Activated CD4-positive, alpha-beta memory T cell treated with anti-CD3 and anti-CD28 coated beads for 36 hours (primary cell): Measurements from ENCODE around the gene SFN. TPM values are rescaled to one million over a fixed set of nuclear protein-coding genes. Genes with fewer than 3 reads are reported as not detected.
"Not testable (repeated sequence)": the region's sequence is repeated elsewhere in the genome, so short reads cannot be mapped to it uniquely, and the experiment has no call there.

ENCODE experiments used
- CTCF ChIA-PET: fragments of 350-600 bp; sonication (Branson Sonifier 250); formaldehyde crosslinking; loops from one replicate; lab custom pipeline; 2021; ENCODE audit warnings: antibody characterized with exemption, inconsistent platforms; lab: Charles Lee
- POLR2A ChIA-PET: fragments of 350-600 bp; sonication (Branson Sonifier 250); formaldehyde crosslinking; loops from one replicate; lab custom pipeline; 2021; ENCODE audit warnings: antibody characterized with exemption; lab: Charles Lee
- DNase-seq: peaks from one replicate; pipeline ENCODE4 v3.0.0-alpha.2; 2020
- H3K27ac Mint-ChIP-seq: one replicate; pipeline ENCODE4 v1.8.0; 2021; ENCODE audit warnings: mixed read lengths
- H3K27me3 Mint-ChIP-seq: one replicate; pipeline ENCODE4 v1.8.0; 2021; ENCODE audit warnings: mixed read lengths
- H3K36me3 Mint-ChIP-seq: one replicate; pipeline ENCODE4 v1.8.0; 2021; ENCODE audit warnings: mixed read lengths
- H3K4me1 Mint-ChIP-seq: one replicate; pipeline ENCODE4 v1.8.0; 2021; ENCODE audit warnings: low read depth, mixed read lengths
- H3K4me3 Mint-ChIP-seq: one replicate; pipeline ENCODE4 v1.8.0; 2021; ENCODE audit warnings: mild to moderate bottlenecking, mixed read lengths
- H3K9me3 Mint-ChIP-seq: one replicate; pipeline ENCODE4 v1.8.0; 2021; ENCODE audit warnings: mixed read lengths
- intact Hi-C: fragments of 100-400 bp; cut with micrococcal nuclease; formaldehyde crosslinking; loops from one replicate; pipeline ENCODE4 v1.15.1; 2023
- total RNA-seq, 2 experiments: library from RNA; stranded (reverse); gene quantifications; one replicate each; pipeline ENCODE4 v1.2.3, GENCODE V29; 2021

Gene SFN
- total RNA-seq, 2 experiments from 2014 or later: 0.95 to 1.5 TPM

DNA sequence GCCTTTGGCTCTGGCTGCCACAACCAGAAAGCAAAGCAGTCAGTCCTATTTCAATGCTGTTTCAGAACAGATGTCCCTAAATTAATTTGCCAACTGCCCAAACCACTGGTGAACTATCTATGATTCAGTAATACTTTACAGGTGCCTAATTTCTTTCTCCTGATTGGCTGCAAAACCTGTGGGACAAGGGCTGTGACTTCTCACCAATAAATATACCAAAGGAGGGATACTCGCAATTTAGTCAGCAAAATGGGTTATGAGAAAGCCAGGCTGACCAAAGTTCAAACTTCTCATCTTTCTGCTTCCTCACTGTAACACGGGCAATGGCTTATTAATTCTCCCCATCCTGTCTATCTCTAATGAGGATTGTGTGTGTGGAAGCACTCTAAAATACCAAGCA, 14.4 kb downstream of the SFN start:
- CTCF ChIA-PET: interaction anchor here (0.7 to 5.0 kb wide), 9 partner anchors 10 to 88 kb away, joined by 3 to 29 read pairs (median 4); partner anchors contain the start of gene GPATCH3
- H3K27me3 Mint-ChIP-seq: no peaks in the 10 kb centered on the region

DNA sequence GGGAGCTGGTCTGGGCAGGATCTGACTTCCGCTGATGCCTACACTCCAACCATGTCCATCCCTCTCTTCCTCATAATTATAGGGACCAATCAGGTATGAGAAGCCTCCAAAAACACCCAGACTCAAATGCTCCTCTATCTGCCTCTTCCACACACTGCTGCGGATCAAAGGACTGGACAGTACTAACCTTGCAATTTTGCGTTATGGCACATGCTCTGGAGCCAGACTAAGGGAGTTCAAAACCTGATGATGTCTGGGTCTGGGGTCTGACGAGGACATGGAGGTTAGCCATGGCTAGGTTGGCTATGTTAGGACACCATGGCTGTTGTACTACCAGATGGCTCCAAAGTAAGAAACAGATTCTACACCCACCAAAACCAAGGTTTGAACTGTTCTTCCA, 16.8 kb downstream of the SFN start:
- H3K4me1 Mint-ChIP-seq: no peaks in the 10 kb centered on the region
- H3K9me3 Mint-ChIP-seq: no peaks in the 10 kb centered on the region
- POLR2A ChIA-PET: interaction anchor here (0.6 kb wide), 1 partner anchor 15 kb away, joined by 3 read pairs; no protein-coding TSS in a partner anchor
- intact Hi-C loops: loop anchor here (2.0 kb wide), 3 partner anchors 69 to 277 kb away; no protein-coding TSS in a partner anchor
- no peaks in the 10 kb centered on the region for H3K27me3 Mint-ChIP-seq
- no peak overlapping the region for H3K27ac Mint-ChIP-seq
- DNase-seq: no peak
- peaks cover 28% of the 10 kb centered on the region for H3K36me3 Mint-ChIP-seq
- H3K4me3 Mint-ChIP-seq: no peak overlapping the region
- CTCF ChIA-PET: interaction anchor here (1.2 to 5.0 kb wide), 5 partner anchors 10 to 278 kb away, joined by 6 to 29 read pairs (median 16); partner anchors contain the start of gene GPN2

More for the DNA sequence above, 14.4 kb downstream of the SFN start:
- peaks cover 7% of the 10 kb centered on the region for H3K36me3 Mint-ChIP-seq
- intact Hi-C loops: no loop called here
- DNase-seq: no peak
- no peak overlapping the region for H3K4me3 Mint-ChIP-seq
- H3K9me3 Mint-ChIP-seq: no peaks in the 10 kb centered on the region
- POLR2A ChIA-PET: no interaction called here
- H3K4me1 Mint-ChIP-seq: no peaks in the 10 kb centered on the region
- H3K27ac Mint-ChIP-seq: no peak overlapping the region

DNA sequence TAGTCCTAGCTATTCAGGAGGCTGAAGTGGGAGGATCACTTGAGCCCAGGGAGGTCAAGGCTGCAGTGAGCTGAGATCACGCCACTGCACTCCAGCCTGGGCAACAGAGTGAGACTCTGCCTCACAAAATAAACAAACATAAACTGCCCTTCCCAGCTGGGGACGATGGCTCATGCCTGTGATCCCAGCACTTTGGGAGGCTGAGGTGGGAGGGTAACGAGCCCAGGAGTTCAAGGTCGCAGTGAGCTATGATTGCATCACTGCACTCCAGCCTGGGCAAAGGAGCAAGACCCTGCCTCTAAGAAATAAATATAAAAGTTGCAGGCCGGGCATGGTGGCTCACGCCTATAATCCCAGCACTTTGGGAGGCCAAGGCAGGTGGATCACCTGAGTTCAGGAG, 18.7 kb downstream of the SFN start:
- DNase-seq, H3K27ac Mint-ChIP-seq, H3K4me3 Mint-ChIP-seq, H3K9me3 Mint-ChIP-seq, intact Hi-C loops, H3K27me3 Mint-ChIP-seq, H3K4me1 Mint-ChIP-seq: not testable (repeated sequence)
- ChIA-PET CTCF (interaction anchor here (0.9 to 5.0 kb wide), 6 partner anchors 10 to 279 kb away, joined by 3 to 28 read pairs (median 4); no protein-coding TSS in a partner anchor), POLR2A (interaction anchor here (0.9 kb wide), 1 partner anchor 8 kb away, joined by 3 read pairs; the partner anchor contains the start of gene GPN2)
- peaks cover 37% of the 10 kb centered on the region for H3K36me3 Mint-ChIP-seq

DNA sequence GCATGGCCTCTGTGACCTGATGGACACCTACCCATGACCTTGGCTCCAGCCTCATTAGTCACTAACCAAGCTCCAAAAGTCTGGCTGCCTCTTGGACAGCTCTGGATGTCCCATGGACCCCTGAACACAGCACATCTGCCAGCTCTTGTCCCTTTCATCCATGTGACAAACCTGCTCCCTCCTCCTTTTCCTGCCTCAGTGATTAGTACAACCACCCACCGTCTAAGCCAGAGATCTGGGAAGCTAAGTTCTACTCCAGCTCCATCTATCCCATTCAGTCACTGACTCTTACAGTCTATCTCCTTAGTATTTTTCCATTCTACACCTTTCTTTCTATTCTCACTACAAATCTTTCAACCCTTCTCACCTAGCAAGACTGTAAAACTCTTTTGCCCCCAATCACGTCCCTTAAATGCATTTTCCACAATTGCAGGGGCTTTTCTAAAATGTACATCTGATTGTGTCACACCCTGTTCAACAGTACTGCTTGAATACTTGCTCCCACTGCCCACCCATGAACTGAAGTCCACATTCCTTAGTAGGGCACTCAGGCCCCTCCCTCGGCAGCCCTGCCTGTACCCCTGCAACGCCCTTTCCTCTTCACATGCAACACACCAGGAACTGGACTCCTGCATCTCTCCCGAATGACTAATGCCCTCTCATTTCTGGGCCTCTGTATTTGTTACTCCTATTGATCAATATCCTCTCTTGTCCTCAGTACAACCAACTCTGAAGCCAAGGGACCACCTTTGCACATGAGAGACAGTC, 19.9 kb downstream of the SFN start:
- intact Hi-C loops: no loop called here
- H3K27ac Mint-ChIP-seq: no peak overlapping the region
- no peak for DNase-seq
- H3K36me3 Mint-ChIP-seq: peaks cover 43% of the 10 kb centered on the region
- no peaks in the 10 kb centered on the region for H3K9me3 Mint-ChIP-seq
- no peaks in the 10 kb centered on the region for H3K27me3 Mint-ChIP-seq
- H3K4me3 Mint-ChIP-seq: no peak overlapping the region
- CTCF ChIA-PET: interaction anchor here (0.7 to 1.4 kb wide), 2 partner anchors 279 to 281 kb away, joined by 3 read pairs; no protein-coding TSS in a partner anchor
- POLR2A ChIA-PET: no interaction called here
- H3K4me1 Mint-ChIP-seq: peaks cover 7% of the 10 kb centered on the region

DNA sequence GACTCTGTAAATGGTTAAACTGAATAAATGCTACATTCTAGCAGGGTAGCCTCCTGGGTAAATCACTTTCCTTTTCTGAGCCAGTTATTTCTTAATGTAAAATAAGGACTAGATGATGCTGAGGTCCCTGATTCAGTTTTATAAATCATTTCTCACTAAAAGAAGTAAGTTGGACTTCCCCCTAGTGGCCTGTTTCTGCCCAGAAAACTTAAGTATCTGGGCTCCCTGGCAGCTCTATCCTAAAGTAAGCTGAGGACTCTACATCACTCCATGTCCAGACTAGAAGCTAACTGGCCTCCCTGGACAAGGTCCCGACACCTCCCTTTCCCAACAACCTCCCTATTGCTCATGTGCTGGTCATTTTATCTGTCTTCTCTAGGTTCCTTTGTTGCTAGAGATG, 24.2 kb downstream of the SFN start:
- intact Hi-C loops: no loop called here
- DNase-seq: no peak
- no peak overlapping the region for H3K27ac Mint-ChIP-seq
- ChIA-PET CTCF (interaction anchor here (0.7 to 1.8 kb wide), 15 partner anchors 8 to 285 kb away, joined by 3 to 10 read pairs (median 4); partner anchors contain the start of genes GPATCH3 and NUDC), POLR2A (interaction anchor here (0.6 to 1.1 kb wide), 3 partner anchors 22 to 785 kb away, joined by 3 to 4 read pairs (median 4); no protein-coding TSS in a partner anchor)
- H3K4me1 Mint-ChIP-seq: peaks cover 34% of the 10 kb centered on the region
- H3K4me3 Mint-ChIP-seq: no peak overlapping the region
- no peaks in the 10 kb centered on the region for H3K27me3 Mint-ChIP-seq
- H3K36me3 Mint-ChIP-seq: peaks cover 50% of the 10 kb centered on the region
- H3K9me3 Mint-ChIP-seq: no peaks in the 10 kb centered on the region

DNA sequence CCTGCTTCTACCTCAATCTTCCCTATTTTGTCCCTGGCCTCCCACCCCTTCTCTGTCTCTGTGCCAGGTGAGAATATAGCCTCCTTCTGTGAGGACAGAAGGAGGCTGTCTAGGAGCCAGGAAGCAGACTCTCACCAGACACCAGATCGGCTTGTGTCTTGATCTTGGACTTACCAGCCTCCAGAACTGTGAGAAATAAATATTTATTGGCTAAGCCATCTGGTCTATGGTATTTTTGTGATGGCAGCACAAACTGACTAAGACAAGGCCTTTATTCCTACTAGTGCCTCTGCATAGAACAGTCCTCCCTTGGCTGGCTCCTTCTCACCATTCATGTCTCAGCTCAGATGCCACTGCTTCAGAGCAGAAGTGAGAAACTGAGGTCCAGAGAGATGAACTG, 25.3 kb downstream of the SFN start:
- H3K27me3 Mint-ChIP-seq: no peaks in the 10 kb centered on the region
- H3K4me3 Mint-ChIP-seq: peak overlapping the region; percentile 90
- H3K9me3 Mint-ChIP-seq: no peaks in the 10 kb centered on the region
- peaks cover 34% of the 10 kb centered on the region for H3K4me1 Mint-ChIP-seq
- peaks cover 44% of the 10 kb centered on the region for H3K36me3 Mint-ChIP-seq
- ChIA-PET POLR2A (interaction anchor here (0.7 to 2.8 kb wide), 3 partner anchors 23 to 388 kb away, joined by 3 to 28 read pairs (median 5); no protein-coding TSS in a partner anchor), CTCF (interaction anchor here (0.9 to 1.8 kb wide), 6 partner anchors 9 to 445 kb away, joined by 3 to 7 read pairs (median 4); partner anchors contain the start of gene GPATCH3)
- intact Hi-C loops: no loop called here
- no peak for DNase-seq
- peak overlapping the region; percentile 85 for H3K27ac Mint-ChIP-seq

DNA sequence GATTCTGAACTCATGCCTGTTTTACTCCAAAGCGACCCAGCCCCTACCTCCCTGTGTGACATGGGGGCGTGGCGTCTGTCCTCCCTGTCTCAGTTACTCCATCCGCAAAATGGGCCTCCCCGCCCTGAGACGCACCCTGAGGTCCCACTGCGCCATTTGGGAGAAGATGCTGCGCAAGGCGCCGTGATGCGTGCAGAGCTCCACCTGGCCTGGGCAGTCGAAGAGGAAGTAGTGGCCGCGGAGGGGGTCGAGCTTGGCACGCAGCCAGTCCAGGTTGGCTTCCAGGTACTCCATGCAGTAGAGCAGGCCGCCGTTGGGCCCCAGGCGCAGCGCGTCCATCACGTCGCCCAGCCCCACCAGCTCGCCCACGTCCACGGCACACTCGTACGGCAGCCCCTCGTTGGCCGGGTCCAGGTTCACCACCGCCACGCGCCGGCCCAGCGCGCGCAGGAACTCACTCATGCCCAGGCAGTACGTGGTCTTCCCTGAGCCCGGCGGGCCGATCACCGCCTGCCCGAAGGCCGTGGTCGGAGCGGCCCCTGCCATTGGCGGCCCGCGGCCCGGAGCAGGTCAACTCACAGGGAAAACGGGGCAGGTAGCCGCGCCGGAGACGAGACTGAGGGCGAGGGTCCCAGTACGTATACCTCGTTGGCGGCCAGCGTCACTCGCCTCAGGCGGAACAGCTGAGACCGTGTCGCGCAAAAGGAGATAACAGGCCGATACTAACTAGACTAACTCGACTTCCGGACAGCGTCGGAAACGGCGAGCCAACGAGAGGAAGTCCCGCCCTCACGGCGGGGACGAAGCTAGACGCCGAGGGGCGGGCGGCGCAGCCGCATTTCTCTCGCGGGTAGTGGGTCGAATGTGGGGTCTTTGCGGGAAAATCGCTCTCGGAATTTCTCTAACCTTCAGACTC, 26.9 kb downstream of the SFN start, which contains the start of gene GPN2:
TSS of gene GPN2 (minus strand) at position 733 of the 916 bp plus-strand sequence. CDS start at position 546, 187 bp downstream.
- ChIA-PET CTCF (interaction anchor here (0.6 to 1.9 kb wide), 10 partner anchors 10 to 352 kb away, joined by 3 to 15 read pairs (median 4); partner anchors contain the start of gene GPATCH3), POLR2A (interaction anchor here (0.6 to 2.8 kb wide), 9 partner anchors 8 to 389 kb away, joined by 3 to 33 read pairs (median 4); partner anchors contain the start of genes GPATCH3 and NUDC)
- peak within 1 kb of the TSS; percentile 90 for H3K4me3 Mint-ChIP-seq
- no peaks in the 10 kb centered on the region for H3K9me3 Mint-ChIP-seq
- H3K27ac Mint-ChIP-seq: peak within 1 kb of the TSS; percentile 85
- peaks cover 37% of the 10 kb centered on the region for H3K36me3 Mint-ChIP-seq
- intact Hi-C loops: no loop called here
- peak; percentile 86 for DNase-seq
- no peaks in the 10 kb centered on the region for H3K27me3 Mint-ChIP-seq
- peaks cover 36% of the 10 kb centered on the region for H3K4me1 Mint-ChIP-seq

DNA sequence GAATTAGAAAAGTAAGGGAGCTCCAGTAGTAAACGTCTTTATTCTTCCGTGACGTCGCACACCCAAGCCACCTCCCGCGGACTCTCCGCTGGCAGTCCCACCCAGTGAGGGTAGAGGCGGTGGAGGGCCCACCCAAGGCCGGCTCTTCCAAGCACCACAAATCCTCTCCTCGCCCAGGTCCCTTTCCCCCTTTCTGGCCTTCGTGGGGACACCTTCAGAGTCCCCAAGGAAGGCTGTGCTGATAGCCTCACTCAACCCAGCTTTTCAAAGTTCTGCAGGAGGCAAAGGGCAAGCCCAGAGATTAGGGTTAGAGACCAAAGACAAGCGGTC, 27.5 kb downstream of the SFN start:
- H3K9me3 Mint-ChIP-seq: no peaks in the 10 kb centered on the region
- DNase-seq: no peak
- intact Hi-C loops: no loop called here
- H3K4me1 Mint-ChIP-seq: peaks cover 35% of the 10 kb centered on the region
- ChIA-PET CTCF (interaction anchor here (0.6 to 1.9 kb wide), 10 partner anchors 10 to 352 kb away, joined by 3 to 15 read pairs (median 4); partner anchors contain the start of gene GPATCH3), POLR2A (interaction anchor here (0.6 to 2.8 kb wide), 6 partner anchors 9 to 197 kb away, joined by 3 to 33 read pairs (median 4); partner anchors contain the start of gene GPATCH3)
- peak overlapping the region; percentile 90 for H3K4me3 Mint-ChIP-seq
- peak overlapping the region; percentile 85 for H3K27ac Mint-ChIP-seq
- H3K36me3 Mint-ChIP-seq: peaks cover 32% of the 10 kb centered on the region
- no peaks in the 10 kb centered on the region for H3K27me3 Mint-ChIP-seq

DNA sequence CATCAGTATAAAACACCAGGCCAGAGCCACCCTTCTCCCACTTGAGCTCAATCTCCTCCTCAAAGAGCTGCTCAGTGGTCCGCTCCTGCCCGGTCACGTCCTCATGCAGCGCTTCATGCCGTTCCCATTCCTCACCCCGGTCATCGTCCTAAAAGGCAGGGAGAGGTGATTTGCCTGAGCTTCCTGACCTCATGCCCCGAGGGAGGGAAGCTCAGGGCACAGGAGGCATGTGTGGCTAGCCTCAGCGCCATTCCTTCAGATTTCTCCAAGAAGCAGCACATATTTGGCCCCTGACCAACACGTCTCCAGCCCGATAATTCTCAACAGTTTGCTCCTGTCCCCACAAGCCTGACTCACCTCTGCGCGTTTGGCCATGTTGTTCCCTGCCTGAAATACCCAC, 31.3 kb downstream of the SFN start:
- ChIA-PET POLR2A (no interaction called here), CTCF (interaction anchor here (1.4 kb wide), 1 partner anchor 292 kb away, joined by 3 read pairs; no protein-coding TSS in a partner anchor)
- Mint-ChIP-seq H3K36me3 (peaks cover 17% of the 10 kb centered on the region), H3K27ac (no peak overlapping the region), H3K9me3 (no peaks in the 10 kb centered on the region), H3K4me1 (peaks cover 26% of the 10 kb centered on the region), H3K4me3 (no peak overlapping the region), H3K27me3 (no peaks in the 10 kb centered on the region)
- DNase-seq: no peak
- intact Hi-C loops: no loop called here

DNA sequence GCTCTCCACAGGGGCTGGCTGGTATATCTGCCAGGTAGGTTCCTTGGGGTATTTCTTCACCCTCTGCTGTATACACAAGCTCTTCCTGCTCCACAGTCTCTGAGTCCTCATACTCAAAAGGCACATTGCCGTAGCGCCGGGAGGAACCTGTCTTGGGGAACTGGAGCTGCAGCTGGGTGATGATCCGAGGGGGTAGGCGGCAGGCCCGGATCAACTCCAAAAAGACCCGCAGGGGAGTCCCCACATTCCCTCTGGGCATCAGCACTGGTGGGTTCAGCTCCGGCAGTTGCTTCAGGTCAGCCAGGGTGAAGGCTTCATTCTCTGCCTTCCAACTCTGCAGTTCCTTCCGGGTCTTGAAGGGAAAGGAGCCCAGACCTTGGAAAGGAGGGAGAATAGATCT, 34.4 kb downstream of the SFN start:
- H3K27ac Mint-ChIP-seq: no peak overlapping the region
- intact Hi-C loops: no loop called here
- no peaks in the 10 kb centered on the region for H3K27me3 Mint-ChIP-seq
- H3K4me3 Mint-ChIP-seq: no peak overlapping the region
- H3K36me3 Mint-ChIP-seq: peaks cover 14% of the 10 kb centered on the region
- DNase-seq: no peak
- no peaks in the 10 kb centered on the region for H3K9me3 Mint-ChIP-seq
- ChIA-PET CTCF (interaction anchor here (0.9 to 1.1 kb wide), 2 partner anchors 10 to 293 kb away, joined by 3 read pairs; no protein-coding TSS in a partner anchor), POLR2A (no interaction called here)
- H3K4me1 Mint-ChIP-seq: peaks cover 25% of the 10 kb centered on the region
